H9 (cell line): ENCODE measurements around the gene APOL2. TPM values are rescaled to one million over a fixed set of nuclear protein-coding genes. Genes with fewer than 3 reads are reported as not detected.

Experiments used
- DNase-seq: peaks from one replicate; pipeline ENCODE4 v3.0.0-alpha.2; 2017
- H2AFZ ChIP-seq: one replicate; pipeline ENCODE4 v1.6.1; 2013; ENCODE audit warnings: mild to moderate bottlenecking, low read length, control low read depth, moderate library complexity
- H2AK5ac ChIP-seq: 2 replicates; pipeline ENCODE4 v1.6.1; 2013; ENCODE audit warnings: low read length, control low read depth, mixed read lengths; ENCODE audit not compliant: insufficient read length
- H2BK120ac ChIP-seq: one replicate; pipeline ENCODE4 v1.6.1; 2013; ENCODE audit warnings: low read depth, mild to moderate bottlenecking, low read length, control low read depth, inconsistent platforms; ENCODE audit not compliant: poor library complexity, severe bottlenecking
- H2BK12ac ChIP-seq: 2 replicates; pipeline ENCODE4 v1.6.1; 2013; ENCODE audit warnings: low read length, control low read depth, mixed read lengths, low read depth; ENCODE audit not compliant: insufficient read length
- H2BK15ac ChIP-seq: 2 replicates; pipeline ENCODE4 v1.6.1; 2013; ENCODE audit warnings: low read depth, low read length, control low read depth
- H2BK20ac ChIP-seq: one replicate; pipeline ENCODE4 v1.6.1; 2013; ENCODE audit warnings: low read depth, mild to moderate bottlenecking, low read length, control low read depth, inconsistent platforms; ENCODE audit not compliant: poor library complexity, severe bottlenecking
- H2BK5ac ChIP-seq: 2 replicates; pipeline ENCODE4 v1.6.1; 2013; ENCODE audit warnings: low read length, control low read depth, mixed read lengths; ENCODE audit not compliant: insufficient read length
- H3K14ac ChIP-seq: 2 replicates; pipeline ENCODE4 v1.6.1; 2013; ENCODE audit warnings: low read length, control low read depth; ENCODE audit not compliant: insufficient read depth
- H3K18ac ChIP-seq: 2 replicates; pipeline ENCODE4 v1.6.1; 2013; ENCODE audit warnings: low read depth, mild to moderate bottlenecking, mixed read lengths, low read length, control low read depth; ENCODE audit not compliant: insufficient read length
- H3K23ac ChIP-seq: 2 replicates; pipeline ENCODE4 v1.6.1; 2013; ENCODE audit warnings: low read length, control low read depth, mixed read lengths, low read depth; ENCODE audit not compliant: insufficient read length
- H3K23me2 ChIP-seq: 2 replicates; pipeline ENCODE4 v1.6.1; 2013; ENCODE audit warnings: low read depth, mild to moderate bottlenecking, mixed read lengths, low read length, control low read depth; ENCODE audit not compliant: insufficient read length, poor library complexity, severe bottlenecking
- H3K27ac ChIP-seq: 2 replicates; pipeline ENCODE4 v1.5.1; 2013; ENCODE audit warnings: low read length, control low read depth, mixed read lengths, low read depth; ENCODE audit not compliant: insufficient read length
- H3K27me3 ChIP-seq: 2 replicates; pipeline ENCODE4 v1.6.1; 2013; ENCODE audit warnings: low read length, control low read depth, inconsistent platforms; ENCODE audit not compliant: insufficient read depth
- H3K4ac ChIP-seq: 2 replicates; pipeline ENCODE4 v1.6.1; 2013; ENCODE audit warnings: low read depth, mild to moderate bottlenecking, control low read depth, inconsistent platforms, low read length, moderate library complexity
- H3K4me1 ChIP-seq: 2 replicates; pipeline ENCODE4 v1.6.1; 2013; ENCODE audit warnings: low read length, control low read depth, inconsistent platforms; ENCODE audit not compliant: insufficient read depth
- H3K4me2 ChIP-seq: 2 replicates; pipeline ENCODE4 v1.6.1; 2013; ENCODE audit warnings: low read length, control low read depth, mixed read lengths; ENCODE audit not compliant: insufficient read length, insufficient read depth
- H3K56ac ChIP-seq: 2 replicates; pipeline ENCODE4 v1.6.1; 2013; ENCODE audit warnings: low read depth, mild to moderate bottlenecking, mixed read lengths, low read length, control low read depth; ENCODE audit not compliant: insufficient read length
- H3K79me1 ChIP-seq: 2 replicates; pipeline ENCODE4 v1.6.1; 2013; ENCODE audit warnings: low read depth, mild to moderate bottlenecking, moderate library complexity, low read length, control low read depth, inconsistent platforms; ENCODE audit not compliant: insufficient read depth, poor library complexity, severe bottlenecking
- H3K79me2 ChIP-seq: 2 replicates; pipeline ENCODE4 v1.6.1; 2013; ENCODE audit warnings: low read length, control low read depth, inconsistent platforms; ENCODE audit not compliant: insufficient read depth
- H3K9ac ChIP-seq: 2 replicates; pipeline ENCODE4 v1.6.1; 2013; ENCODE audit warnings: low read length, control low read depth, mixed read lengths; ENCODE audit not compliant: insufficient read length; ENCODE audit errors: extremely low read depth
- H3K9me3 ChIP-seq: one replicate; pipeline ENCODE4 v1.6.1; 2013; ENCODE audit warnings: low read depth, low read length, inconsistent platforms; ENCODE audit not compliant: control insufficient read depth
- H3T11ph ChIP-seq: one replicate; pipeline ENCODE4 v1.6.1; 2013; ENCODE audit warnings: mild to moderate bottlenecking, low read length, control low read depth, inconsistent platforms
- H4K20me1 ChIP-seq: one replicate; pipeline ENCODE4 v1.6.1; 2013; ENCODE audit not compliant: control insufficient read depth, insufficient read length, insufficient read depth
- H4K5ac ChIP-seq: 2 replicates; pipeline ENCODE4 v1.6.1; 2013; ENCODE audit warnings: low read depth, mild to moderate bottlenecking, mixed read lengths, low read length, control low read depth; ENCODE audit not compliant: insufficient read length
- H4K8ac ChIP-seq: replicated peaks from 2 replicates; pipeline ENCODE4 v1.6.1; 2013; ENCODE audit warnings: low read length, control low read depth, mixed read lengths, low read depth; ENCODE audit not compliant: insufficient read length
- H4K91ac ChIP-seq: 2 replicates; pipeline ENCODE4 v1.6.1; 2013; ENCODE audit warnings: low read depth, mild to moderate bottlenecking, moderate library complexity, mixed read lengths, low read length, control low read depth; ENCODE audit not compliant: insufficient read length
- H3K27ac Mint-ChIP-seq, 3 experiments: 2 replicates in 2 of 3; 3 replicates in 1 of 3; pipeline ENCODE4 v1.8.0; 2020 to 2021; ENCODE audit warnings: mixed read lengths in 3 of 3, mild to moderate bottlenecking in 1 of 3, moderate library complexity in 1 of 3
- H3K27me3 Mint-ChIP-seq: 2 replicates; pipeline ENCODE4 v1.8.0; 2021; ENCODE audit warnings: low read depth, mild to moderate bottlenecking, moderate library complexity, mixed read lengths
- H3K36me3 Mint-ChIP-seq, 3 experiments: 2 replicates in 2 of 3; 3 replicates in 1 of 3; pipeline ENCODE4 v1.8.0; 2020 to 2021; ENCODE audit warnings: low read depth in 3 of 3, mixed read lengths in 3 of 3; ENCODE audit not compliant: insufficient read depth in 1 of 3
- H3K4me1 Mint-ChIP-seq, 2 experiments: 2 replicates each; pipeline ENCODE4 v1.8.0; 2020; ENCODE audit warnings: mixed read lengths in 2 of 2
- H3K4me3 Mint-ChIP-seq, 2 experiments: 2 replicates in 1 of 2; 3 replicates in 1 of 2; pipeline ENCODE4 v1.8.0; 2020 to 2021; ENCODE audit warnings: mild to moderate bottlenecking in 2 of 2, mixed read lengths in 2 of 2, moderate library complexity in 1 of 2
- H3K9me3 Mint-ChIP-seq, 2 experiments: 2 replicates in 1 of 2; 3 replicates in 1 of 2; pipeline ENCODE4 v1.8.0; 2020; ENCODE audit warnings: mild to moderate bottlenecking in 2 of 2, mixed read lengths in 2 of 2, moderate library complexity in 1 of 2
- CTCF ChIP-seq: fragments of 200-600 bp; sonication (generic); conservative IDR thresholded peaks from 3 replicates; pipeline ENCODE4 v1.8.0; 2021; ENCODE audit warnings: antibody characterized with exemption, mild to moderate bottlenecking
- WGBS: extraction: QIAGEN DNeasy Blood & Tissue Kit; methylation state at CpG from one replicate; pipeline ENCODE4 v1.1.7; 2013; ENCODE audit warnings: missing lambda C conversion rate, low lambda C conversion rate, mixed read lengths; ENCODE audit not compliant: insufficient read length; ENCODE audit errors: extremely low coverage; 5-methylcytosine and 5-hydroxymethylcytosine counted together
- total RNA-seq: library from RNA; stranded (reverse); gene quantifications from 2 replicates; pipeline ENCODE4 v1.2.1, GENCODE V29; 2021

APOL2 gene
- total RNA-seq, 1 experiment from 2014 or later, result 15.6 TPM

- Histone ChIP-seq H3K23me2 (no peaks in the 10 kb centered on the region), H2AK5ac (no peak overlapping the region), H3K14ac (no peak overlapping the region), H2BK12ac (no peak overlapping the region), H3K18ac (no peak overlapping the region), H3K4me2 (no peak overlapping the region), H3T11ph (no peak overlapping the region), H4K20me1 (no peaks in the 10 kb centered on the region), H3K27ac (no peak overlapping the region), H3K23ac (no peak overlapping the region), H3K79me1 (no peaks in the 10 kb centered on the region), H2AFZ (no peak overlapping the region), H2BK15ac (no peak overlapping the region), H3K9ac (no peak overlapping the region), H2BK120ac (no peak overlapping the region), H2BK20ac (no peak overlapping the region), H2BK5ac (no peak overlapping the region), H3K56ac (no peak overlapping the region), H3K9me3 (no peaks in the 10 kb centered on the region), H4K5ac (no peak overlapping the region), H3K4me1 (no peaks in the 10 kb centered on the region), H3K79me2 (no peaks in the 10 kb centered on the region), H4K8ac (no peak overlapping the region), H3K27me3 (no peaks in the 10 kb centered on the region), H4K91ac (no peak overlapping the region), H3K4ac (no peak overlapping the region)
- Mint-ChIP-seq H3K27me3 (peaks cover 5% of the 10 kb centered on the region), H3K36me3 (peaks cover 5 to 11% (median 6%) of the 10 kb centered on the region in 3 experiments; a peak in 4 of 7 replicates), H3K4me1 (peaks cover 20% of the 10 kb centered on the region in 2 experiments), H3K27ac (peak overlapping the region in 1 of 3 experiments; percentile 58; a peak in 2 of 7 replicates), H3K4me3 (no peak overlapping the region), H3K9me3 (no peaks in the 10 kb centered on the region; a peak in 1 of 5 replicates)
- no CpG with 5 or more reads among the region's 7 CpGs for WGBS
- TF ChIP-seq CTCF, result peak; percentile 82
- peak; percentile 80 for DNase-seq
Observed at GRCh38 chr22:36221799-36222751, 17.3 kb downstream of the APOL2 start.
